ENCODE results near the gene GASK1A. TPM values are rescaled to one million over a fixed set of nuclear protein-coding genes. Genes with fewer than 3 reads are reported as not detected.

GASK1A gene
- total and polyA plus RNA-seq, 2 experiments from 2014 or later = 2.6 to 11.1 TPM

DNA sequence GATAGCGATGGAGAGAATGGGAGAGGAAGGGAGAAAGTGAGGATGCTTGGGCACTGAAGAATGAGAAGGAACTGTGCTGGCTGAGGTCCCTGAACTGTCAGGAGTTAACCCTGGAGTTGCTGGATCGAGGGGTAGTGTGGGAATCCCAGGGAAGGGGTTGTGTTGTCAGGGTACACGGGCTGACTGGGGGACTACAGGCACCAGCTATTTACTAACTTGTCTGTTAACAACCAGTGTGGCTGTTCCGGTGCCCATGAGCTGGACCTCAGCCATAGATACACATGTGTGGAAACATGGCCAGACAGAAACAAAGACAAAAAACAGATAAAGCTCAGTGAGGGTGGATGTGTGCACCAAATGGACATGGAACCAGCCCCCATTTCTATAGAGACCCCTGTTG is 55.1 kb downstream of the GASK1A start:
- no peaks in the 10 kb centered on the region for H3K9me3 Mint-ChIP-seq
- no peak overlapping the region for H3K4me3 ChIP-seq
- no peak overlapping the region for H3K4me3 Mint-ChIP-seq
- H3K79me2 ChIP-seq (replicated peaks; ENCODE audit: insufficient read depth) = no peaks in the 10 kb centered on the region
- no peaks in the 10 kb centered on the region for H3F3A ChIP-seq (replicated peaks; ENCODE audit: low read depth)
- no peaks in the 10 kb centered on the region for H3K27me3 ChIP-seq (ENCODE audit: insufficient read depth)
- no peaks in the 10 kb centered on the region for H3K4me1 ChIP-seq (ENCODE audit: insufficient read depth)
- TF ChIP-seq, protein P1, sequence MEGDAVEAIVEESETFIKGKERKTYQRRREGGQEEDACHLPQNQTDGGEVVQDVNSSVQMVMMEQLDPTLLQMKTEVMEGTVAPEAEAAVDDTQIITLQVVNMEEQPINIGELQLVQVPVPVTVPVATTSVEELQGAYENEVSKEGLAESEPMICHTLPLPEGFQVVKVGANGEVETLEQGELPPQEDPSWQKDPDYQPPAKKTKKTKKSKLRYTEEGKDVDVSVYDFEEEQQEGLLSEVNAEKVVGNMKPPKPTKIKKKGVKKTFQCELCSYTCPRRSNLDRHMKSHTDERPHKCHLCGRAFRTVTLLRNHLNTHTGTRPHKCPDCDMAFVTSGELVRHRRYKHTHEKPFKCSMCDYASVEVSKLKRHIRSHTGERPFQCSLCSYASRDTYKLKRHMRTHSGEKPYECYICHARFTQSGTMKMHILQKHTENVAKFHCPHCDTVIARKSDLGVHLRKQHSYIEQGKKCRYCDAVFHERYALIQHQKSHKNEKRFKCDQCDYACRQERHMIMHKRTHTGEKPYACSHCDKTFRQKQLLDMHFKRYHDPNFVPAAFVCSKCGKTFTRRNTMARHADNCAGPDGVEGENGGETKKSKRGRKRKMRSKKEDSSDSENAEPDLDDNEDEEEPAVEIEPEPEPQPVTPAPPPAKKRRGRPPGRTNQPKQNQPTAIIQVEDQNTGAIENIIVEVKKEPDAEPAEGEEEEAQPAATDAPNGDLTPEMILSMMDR (conservative IDR thresholded peaks at IDR 0.05; ENCODE audit: low read depth in 2 of 2) = no peak
- TF ChIP-seq ZNF114 (CRISPR knock-in tag; IDR thresholded peaks at IDR 0.05) = no peak
- TF ChIP-seq POLR2AphosphoS5 (IDR thresholded peaks at IDR 0.05; ENCODE audit: low read depth) = no peak
- TF ChIP-seq NANOG (IDR thresholded peaks at IDR 0.05; ENCODE audit: borderline replicate concordance) = no peak
- no peak for TF ChIP-seq EZH2 (IDR thresholded peaks at IDR 0.05; ENCODE audit: low read depth, unreplicated experiment)
- TF ChIP-seq ZNF331 (CRISPR knock-in tag; IDR thresholded peaks at IDR 0.05; ENCODE audit: low read depth) = no peak
- TF ChIP-seq, protein P2, sequence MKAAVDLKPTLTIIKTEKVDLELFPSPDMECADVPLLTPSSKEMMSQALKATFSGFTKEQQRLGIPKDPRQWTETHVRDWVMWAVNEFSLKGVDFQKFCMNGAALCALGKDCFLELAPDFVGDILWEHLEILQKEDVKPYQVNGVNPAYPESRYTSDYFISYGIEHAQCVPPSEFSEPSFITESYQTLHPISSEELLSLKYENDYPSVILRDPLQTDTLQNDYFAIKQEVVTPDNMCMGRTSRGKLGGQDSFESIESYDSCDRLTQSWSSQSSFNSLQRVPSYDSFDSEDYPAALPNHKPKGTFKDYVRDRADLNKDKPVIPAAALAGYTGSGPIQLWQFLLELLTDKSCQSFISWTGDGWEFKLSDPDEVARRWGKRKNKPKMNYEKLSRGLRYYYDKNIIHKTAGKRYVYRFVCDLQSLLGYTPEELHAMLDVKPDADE (IDR thresholded peaks at IDR 0.05) = no peak
- TF ChIP-seq, protein P3, sequence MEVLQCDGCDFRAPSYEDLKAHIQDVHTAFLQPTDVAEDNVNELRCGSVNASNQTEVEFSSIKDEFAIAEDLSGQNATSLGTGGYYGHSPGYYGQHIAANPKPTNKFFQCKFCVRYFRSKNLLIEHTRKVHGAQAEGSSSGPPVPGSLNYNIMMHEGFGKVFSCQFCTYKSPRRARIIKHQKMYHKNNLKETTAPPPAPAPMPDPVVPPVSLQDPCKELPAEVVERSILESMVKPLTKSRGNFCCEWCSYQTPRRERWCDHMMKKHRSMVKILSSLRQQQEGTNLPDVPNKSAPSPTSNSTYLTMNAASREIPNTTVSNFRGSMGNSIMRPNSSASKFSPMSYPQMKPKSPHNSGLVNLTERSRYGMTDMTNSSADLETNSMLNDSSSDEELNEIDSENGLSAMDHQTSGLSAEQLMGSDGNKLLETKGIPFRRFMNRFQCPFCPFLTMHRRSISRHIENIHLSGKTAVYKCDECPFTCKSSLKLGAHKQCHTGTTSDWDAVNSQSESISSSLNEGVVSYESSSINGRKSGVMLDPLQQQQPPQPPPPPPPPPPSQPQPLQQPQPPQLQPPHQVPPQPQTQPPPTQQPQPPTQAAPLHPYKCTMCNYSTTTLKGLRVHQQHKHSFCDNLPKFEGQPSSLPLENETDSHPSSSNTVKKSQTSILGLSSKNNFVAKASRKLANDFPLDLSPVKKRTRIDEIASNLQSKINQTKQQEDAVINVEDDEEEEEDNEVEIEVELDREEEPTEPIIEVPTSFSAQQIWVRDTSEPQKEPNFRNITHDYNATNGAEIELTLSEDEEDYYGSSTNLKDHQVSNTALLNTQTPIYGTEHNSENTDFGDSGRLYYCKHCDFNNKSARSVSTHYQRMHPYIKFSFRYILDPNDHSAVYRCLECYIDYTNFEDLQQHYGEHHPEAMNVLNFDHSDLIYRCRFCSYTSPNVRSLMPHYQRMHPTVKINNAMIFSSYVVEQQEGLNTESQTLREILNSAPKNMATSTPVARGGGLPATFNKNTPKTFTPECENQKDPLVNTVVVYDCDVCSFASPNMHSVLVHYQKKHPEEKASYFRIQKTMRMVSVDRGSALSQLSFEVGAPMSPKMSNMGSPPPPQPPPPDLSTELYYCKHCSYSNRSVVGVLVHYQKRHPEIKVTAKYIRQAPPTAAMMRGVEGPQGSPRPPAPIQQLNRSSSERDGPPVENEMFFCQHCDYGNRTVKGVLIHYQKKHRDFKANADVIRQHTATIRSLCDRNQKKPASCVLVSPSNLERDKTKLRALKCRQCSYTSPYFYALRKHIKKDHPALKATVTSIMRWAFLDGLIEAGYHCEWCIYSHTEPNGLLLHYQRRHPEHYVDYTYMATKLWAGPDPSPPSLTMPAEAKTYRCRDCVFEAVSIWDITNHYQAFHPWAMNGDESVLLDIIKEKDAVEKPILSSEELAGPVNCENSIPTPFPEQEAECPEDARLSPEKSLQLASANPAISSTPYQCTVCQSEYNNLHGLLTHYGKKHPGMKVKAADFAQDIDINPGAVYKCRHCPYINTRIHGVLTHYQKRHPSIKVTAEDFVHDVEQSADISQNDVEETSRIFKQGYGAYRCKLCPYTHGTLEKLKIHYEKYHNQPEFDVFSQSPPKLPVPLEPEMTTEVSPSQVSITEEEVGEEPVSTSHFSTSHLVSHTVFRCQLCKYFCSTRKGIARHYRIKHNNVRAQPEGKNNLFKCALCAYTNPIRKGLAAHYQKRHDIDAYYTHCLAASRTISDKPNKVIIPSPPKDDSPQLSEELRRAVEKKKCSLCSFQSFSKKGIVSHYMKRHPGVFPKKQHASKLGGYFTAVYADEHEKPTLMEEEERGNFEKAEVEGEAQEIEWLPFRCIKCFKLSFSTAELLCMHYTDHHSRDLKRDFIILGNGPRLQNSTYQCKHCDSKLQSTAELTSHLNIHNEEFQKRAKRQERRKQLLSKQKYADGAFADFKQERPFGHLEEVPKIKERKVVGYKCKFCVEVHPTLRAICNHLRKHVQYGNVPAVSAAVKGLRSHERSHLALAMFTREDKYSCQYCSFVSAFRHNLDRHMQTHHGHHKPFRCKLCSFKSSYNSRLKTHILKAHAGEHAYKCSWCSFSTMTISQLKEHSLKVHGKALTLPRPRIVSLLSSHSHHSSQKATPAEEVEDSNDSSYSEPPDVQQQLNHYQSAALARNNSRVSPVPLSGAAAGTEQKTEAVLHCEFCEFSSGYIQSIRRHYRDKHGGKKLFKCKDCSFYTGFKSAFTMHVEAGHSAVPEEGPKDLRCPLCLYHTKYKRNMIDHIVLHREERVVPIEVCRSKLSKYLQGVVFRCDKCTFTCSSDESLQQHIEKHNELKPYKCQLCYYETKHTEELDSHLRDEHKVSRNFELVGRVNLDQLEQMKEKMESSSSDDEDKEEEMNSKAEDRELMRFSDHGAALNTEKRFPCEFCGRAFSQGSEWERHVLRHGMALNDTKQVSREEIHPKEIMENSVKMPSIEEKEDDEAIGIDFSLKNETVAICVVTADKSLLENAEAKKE (CRISPR knock-in tag; IDR thresholded peaks at IDR 0.05) = no peak
- TF ChIP-seq STAT1 (IDR thresholded peaks at IDR 0.05; ENCODE audit: unreplicated experiment) = no peak
- TF ChIP-seq CREB1 (CRISPR knock-in tag; IDR thresholded peaks at IDR 0.05; ENCODE audit: low read depth) = no peak
- no peak for TF ChIP-seq JUNB (IDR thresholded peaks at IDR 0.05; ENCODE audit: unreplicated experiment)
- no peak for TF ChIP-seq EZH2phosphoT487 (IDR thresholded peaks at IDR 0.05; ENCODE audit: unreplicated experiment)
- TF ChIP-seq, protein P4, sequence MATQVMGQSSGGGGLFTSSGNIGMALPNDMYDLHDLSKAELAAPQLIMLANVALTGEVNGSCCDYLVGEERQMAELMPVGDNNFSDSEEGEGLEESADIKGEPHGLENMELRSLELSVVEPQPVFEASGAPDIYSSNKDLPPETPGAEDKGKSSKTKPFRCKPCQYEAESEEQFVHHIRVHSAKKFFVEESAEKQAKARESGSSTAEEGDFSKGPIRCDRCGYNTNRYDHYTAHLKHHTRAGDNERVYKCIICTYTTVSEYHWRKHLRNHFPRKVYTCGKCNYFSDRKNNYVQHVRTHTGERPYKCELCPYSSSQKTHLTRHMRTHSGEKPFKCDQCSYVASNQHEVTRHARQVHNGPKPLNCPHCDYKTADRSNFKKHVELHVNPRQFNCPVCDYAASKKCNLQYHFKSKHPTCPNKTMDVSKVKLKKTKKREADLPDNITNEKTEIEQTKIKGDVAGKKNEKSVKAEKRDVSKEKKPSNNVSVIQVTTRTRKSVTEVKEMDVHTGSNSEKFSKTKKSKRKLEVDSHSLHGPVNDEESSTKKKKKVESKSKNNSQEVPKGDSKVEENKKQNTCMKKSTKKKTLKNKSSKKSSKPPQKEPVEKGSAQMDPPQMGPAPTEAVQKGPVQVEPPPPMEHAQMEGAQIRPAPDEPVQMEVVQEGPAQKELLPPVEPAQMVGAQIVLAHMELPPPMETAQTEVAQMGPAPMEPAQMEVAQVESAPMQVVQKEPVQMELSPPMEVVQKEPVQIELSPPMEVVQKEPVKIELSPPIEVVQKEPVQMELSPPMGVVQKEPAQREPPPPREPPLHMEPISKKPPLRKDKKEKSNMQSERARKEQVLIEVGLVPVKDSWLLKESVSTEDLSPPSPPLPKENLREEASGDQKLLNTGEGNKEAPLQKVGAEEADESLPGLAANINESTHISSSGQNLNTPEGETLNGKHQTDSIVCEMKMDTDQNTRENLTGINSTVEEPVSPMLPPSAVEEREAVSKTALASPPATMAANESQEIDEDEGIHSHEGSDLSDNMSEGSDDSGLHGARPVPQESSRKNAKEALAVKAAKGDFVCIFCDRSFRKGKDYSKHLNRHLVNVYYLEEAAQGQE (IDR thresholded peaks at IDR 0.05; ENCODE audit: unreplicated experiment) = no peak
- no peaks in the 10 kb centered on the region for H3K4me1 Mint-ChIP-seq
- no peaks in the 10 kb centered on the region for H4K20me1 ChIP-seq (replicated peaks; ENCODE audit: insufficient read depth)
- H3K36me3 ChIP-seq (ENCODE audit: insufficient read depth) = no peaks in the 10 kb centered on the region
- DNase-seq (ENCODE audit: low spot score) = no peak
- H3K4me2 ChIP-seq = no peak overlapping the region
- no peak overlapping the region for H3K27ac Mint-ChIP-seq
- no peak overlapping the region for H3K27ac ChIP-seq (ENCODE audit: low read depth)
- H3K27me3 Mint-ChIP-seq (ENCODE audit: insufficient read depth, low read depth, poor library complexity) = peaks cover 5% of the 10 kb centered on the region
- ATAC-seq = no peak
- no peaks in the 10 kb centered on the region for H3K36me3 Mint-ChIP-seq (ENCODE audit: low read depth)
- H2AFZ ChIP-seq = no peak overlapping the region
- no peaks in the 10 kb centered on the region for H3K9me2 ChIP-seq (ENCODE audit: insufficient read depth)

All from GM23338 (cell line).